Activated CD4-positive, alpha-beta T cell treated with anti-CD3 and anti-CD28 coated beads, Interleukin-2, amount 50 U/mL, for 16 hours (primary cell): Measurements from ENCODE around the gene SETD1B.
"Not testable (repeated sequence)": the region's sequence is repeated elsewhere in the genome, so short reads cannot be mapped to it uniquely, and the experiment has no call there.

Source experiments
- DNase-seq: peaks from one replicate; pipeline ENCODE4 v3.0.0-alpha.2; 2020

SETD1B gene

GRCh38 chr12:121781484-121781997 lies 22.3 kb upstream of the SETD1B start:
- no peak for DNase-seq

GRCh38 chr12:121781998-121782979 lies 21.5 kb upstream of the SETD1B start:
- peak; percentile 74 for DNase-seq

- no peak for DNase-seq
Observed at GRCh38 chr12:121783766-121784165, 20.0 kb upstream of the SETD1B start.

GRCh38 chr12:121784460-121784859 lies 19.3 kb upstream of the SETD1B start:
- no peak for DNase-seq

- no peak for DNase-seq
Observed at GRCh38 chr12:121786440-121786825, 17.4 kb upstream of the SETD1B start.

GRCh38 chr12:121787063-121788025 lies 16.5 kb upstream of the SETD1B start:
- DNase-seq: peak; percentile 56

- DNase-seq: no peak
Observed at GRCh38 chr12:121788176-121788818, 15.5 kb upstream of the SETD1B start.

- no peak for DNase-seq
Observed at GRCh38 chr12:121789233-121789781, 14.5 kb upstream of the SETD1B start.

GRCh38 chr12:121789800-121790728 lies 13.7 kb upstream of the SETD1B start:
- DNase-seq: peak; percentile 96

GRCh38 chr12:121790785-121791184 lies 13.0 kb upstream of the SETD1B start:
- DNase-seq: not testable (repeated sequence)

GRCh38 chr12:121791671-121792551 lies 11.9 kb upstream of the SETD1B start:
- no peak for DNase-seq

GRCh38 chr12:121792607-121793439 lies 11.0 kb upstream of the SETD1B start:
- no peak for DNase-seq

- no peak for DNase-seq
Observed at GRCh38 chr12:121793440-121793837, 10.4 kb upstream of the SETD1B start, which contains the start of gene RHOF. RHOF (minus strand) TSS chr12:121793688; CDS start chr12:121793633, 55 bp downstream.

- peak; percentile 96 for DNase-seq
Observed at GRCh38 chr12:121793838-121794533, 9.8 kb upstream of the SETD1B start.

GRCh38 chr12:121794534-121795033 lies 9.2 kb upstream of the SETD1B start:
- DNase-seq: no peak

- peak; percentile 87 for DNase-seq
Observed at GRCh38 chr12:121795034-121795968, 8.5 kb upstream of the SETD1B start.
